Cardiac muscle cell (in vitro differentiated cells and primary cell): ENCODE data around the gene AURKA. TPM values are rescaled to one million over a fixed set of nuclear protein-coding genes. Genes with fewer than 3 reads are reported as not detected.
A peak's percentile ranks its signal among the peaks of the same experiment; 100 is the strongest.

ENCODE experiments used
- DNase-seq, 2 donors: peaks; one replicate each; pipeline versions ENCODE4 v3.0.0 to v3.0.0-alpha.2; 2010 to 2017; ENCODE audit warnings: low read depth in 1 of 2, low spot score in 1 of 2
- H3K27ac ChIP-seq: fragments of 200-600 bp; sonication (generic); 2 replicates; pipeline ENCODE4 v1.5.1; 2016
- H3K27me3 ChIP-seq: fragments of 200-600 bp; sonication (generic); 2 replicates; pipeline ENCODE4 v1.6.0; 2016; ENCODE audit warnings: control low read depth
- H3K36me3 ChIP-seq: fragments of 200-600 bp; sonication (generic); 2 replicates; pipeline ENCODE4 v1.5.1; 2016; ENCODE audit warnings: control low read depth
- H3K4me1 ChIP-seq: fragments of 200-600 bp; sonication (generic); 2 replicates; pipeline ENCODE4 v1.8.1; 2017; ENCODE audit warnings: low read depth, mild to moderate bottlenecking, mixed run types
- H3K4me3 ChIP-seq: fragments of 200-600 bp; sonication (generic); 2 replicates; pipeline ENCODE4 v1.5.1; 2016; ENCODE audit warnings: mild to moderate bottlenecking
- H3K9me3 ChIP-seq: fragments of 200-600 bp; sonication (generic); 2 replicates; pipeline ENCODE4 v1.5.1; 2017; ENCODE audit warnings: low read depth, mild to moderate bottlenecking, control low read depth
- CTCF ChIP-seq: IDR thresholded peaks from 2 replicates; pipeline ENCODE4 v1.5.1; 2012; ENCODE audit warnings: low read depth, mild to moderate bottlenecking, low read length
- polyA plus RNA-seq: library from polyadenylated mRNA; unstranded; fragments of >200 nt; fragmentation: Nextera tagmentation; extraction: Ambion mirVana; gene quantifications from 2 replicates; pipeline ENCODE4 v1.2.1, GENCODE V29; 2016
- total RNA-seq: library from RNA; depleted of rRNA; stranded (reverse); fragments of >200 nt; gene quantifications from 2 replicates; pipeline ENCODE4 v1.2.3, GENCODE V29; 2016

AURKA gene
- total and polyA plus RNA-seq, 2 experiments from 2014 or later: 28.8 to 58.2 TPM

- Histone ChIP-seq H3K36me3 (peaks cover 17% of the 10 kb centered on the region), H3K4me3 (no peak overlapping the region), H3K27me3 (no peaks in the 10 kb centered on the region), H3K27ac (no peak overlapping the region), H3K9me3 (no peaks in the 10 kb centered on the region), H3K4me1 (peaks cover 23% of the 10 kb centered on the region)
- TF ChIP-seq CTCF: no peak
- no peak for DNase-seq
Measured at GRCh38 chr20:56361900-56362299, 30.1 kb downstream of the AURKA start.

GRCh38 chr20:56360908-56361205 is 31.2 kb downstream of the AURKA start:
- Histone ChIP-seq H3K4me1 (peaks cover 23% of the 10 kb centered on the region), H3K27me3 (no peaks in the 10 kb centered on the region), H3K4me3 (no peak overlapping the region), H3K36me3 (peaks cover 8% of the 10 kb centered on the region), H3K27ac (peak overlapping the region; percentile 71), H3K9me3 (no peaks in the 10 kb centered on the region)
- DNase-seq: no peak
- no peak for TF ChIP-seq CTCF

- Histone ChIP-seq H3K36me3 (peaks cover 5% of the 10 kb centered on the region), H3K4me3 (peak overlapping the region; percentile 54), H3K27ac (peak overlapping the region; percentile 71), H3K4me1 (peaks cover 23% of the 10 kb centered on the region), H3K27me3 (no peaks in the 10 kb centered on the region), H3K9me3 (no peaks in the 10 kb centered on the region)
- TF ChIP-seq CTCF: no peak
- DNase-seq: no peak
Measured at GRCh38 chr20:56360133-56360907, 31.7 kb downstream of the AURKA start.

DNA sequence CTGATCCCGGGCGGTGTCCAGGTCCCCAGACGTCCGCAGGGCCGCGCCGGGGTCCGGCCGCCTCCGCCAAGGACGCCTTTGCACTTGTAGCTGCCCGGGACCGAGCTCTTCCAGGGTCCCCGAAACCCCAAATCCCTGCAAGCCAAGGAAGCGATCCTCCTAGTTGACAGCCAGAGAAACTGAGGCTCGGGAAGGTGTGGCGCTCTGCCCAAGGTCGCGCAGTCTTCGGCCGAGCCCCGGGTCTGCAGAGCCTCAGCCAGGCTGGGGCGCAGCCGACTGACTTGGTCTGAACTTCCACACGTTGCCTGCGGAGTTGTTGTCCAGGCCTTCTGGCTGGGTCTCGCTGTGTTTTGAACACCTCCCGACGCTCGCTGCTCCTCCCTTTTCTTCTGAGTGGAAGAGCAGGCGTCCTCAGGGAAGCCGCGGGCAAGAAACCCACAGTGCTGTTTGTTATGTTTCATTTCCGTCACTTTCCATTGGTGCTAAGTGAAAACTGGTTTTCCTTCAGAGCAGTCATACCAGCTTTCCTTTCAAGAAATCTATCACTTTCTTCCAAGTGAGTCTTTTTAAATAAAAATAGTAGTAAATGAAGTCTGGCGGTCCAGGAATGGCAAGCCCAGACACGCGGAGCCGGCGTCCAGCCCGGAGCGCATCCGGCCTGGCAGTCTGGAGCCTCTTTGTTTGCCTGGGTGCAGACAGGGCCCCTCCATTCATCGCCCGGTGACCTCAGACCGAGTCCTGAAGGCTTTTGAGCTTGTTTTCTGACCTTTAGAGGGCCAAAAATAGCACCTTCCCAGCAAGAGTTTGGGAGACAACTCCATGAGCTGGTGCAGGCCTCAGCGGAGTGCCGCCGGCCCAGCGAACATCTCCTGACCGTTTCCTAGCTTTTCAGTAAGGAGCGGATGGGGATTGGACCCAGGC is 32.5 kb downstream of the AURKA start:
- H3K4me1 ChIP-seq: peaks cover 23% of the 10 kb centered on the region
- peak overlapping the region; percentile 54 for H3K4me3 ChIP-seq
- TF ChIP-seq CTCF: no peak
- H3K36me3 ChIP-seq: no peaks in the 10 kb centered on the region
- no peaks in the 10 kb centered on the region for H3K9me3 ChIP-seq
- H3K27me3 ChIP-seq: no peaks in the 10 kb centered on the region
- peak; percentile 68 to 82 for DNase-seq
- H3K27ac ChIP-seq: peak overlapping the region; percentile 71

GRCh38 chr20:56358600-56359211 is 33.3 kb downstream of the AURKA start, which contains the start of gene FAM210B:
TSS of gene FAM210B (plus strand) at chr20:56358974. CDS start at chr20:56359006, 32 bp downstream.
- Histone ChIP-seq H3K27me3 (no peaks in the 10 kb centered on the region), H3K36me3 (no peaks in the 10 kb centered on the region), H3K4me3 (peak within 1 kb of the TSS; percentile 54), H3K4me1 (peaks cover 23% of the 10 kb centered on the region), H3K27ac (peak within 1 kb of the TSS; percentile 71), H3K9me3 (no peaks in the 10 kb centered on the region)
- DNase-seq: peak; percentile 93 to 95
- no peak for TF ChIP-seq CTCF
